ENCODE results near the gene AP1G2. TPM values are rescaled to one million over a fixed set of nuclear protein-coding genes. Genes with fewer than 3 reads are reported as not detected.

AP1G2 gene
- total and polyA plus RNA-seq, 2 of the 13 experiments (the other 11 are each of a cell fraction or from before 2014, with no cell fraction given): 96.9 to 611 TPM

GRCh38 chr14:23590198-23590597, 22.6 kb upstream of the AP1G2 start (continued):
- TF ChIP-seq ZFP91 (CRISPR knock-in tag; IDR thresholded peaks at IDR 0.05; ENCODE audit: borderline replicate concordance) (no peak; the same call in 1 of the 2 replicates), GPN1 (CRISPR knock-in tag; IDR thresholded peaks at IDR 0.05; ENCODE audit: borderline replicate concordance) (no peak), PBX3 (CRISPR knock-in tag; IDR thresholded peaks at IDR 0.05; ENCODE audit: borderline replicate concordance) (no peak), SNAPC5 (CRISPR knock-in tag; IDR thresholded peaks at IDR 0.05; ENCODE audit: borderline replicate concordance) (no peak), ZNF678 (CRISPR knock-in tag; IDR thresholded peaks at IDR 0.05) (no peak), MLLT10 (CRISPR knock-in tag; IDR thresholded peaks at IDR 0.05) (no peak), ZNF180 (CRISPR knock-in tag; IDR thresholded peaks at IDR 0.05; ENCODE audit: borderline replicate concordance, low read depth) (no peak), ONECUT2 (CRISPR knock-in tag; IDR thresholded peaks at IDR 0.05) (no peak), ZFX (CRISPR knock-in tag; IDR thresholded peaks at IDR 0.05; ENCODE audit: low read depth) (no peak), JDP2 (CRISPR knock-in tag; IDR thresholded peaks at IDR 0.05; ENCODE audit: borderline replicate concordance) (no peak), ZGPAT (CRISPR knock-in tag; IDR thresholded peaks at IDR 0.05) (no peak), CTCF (CRISPR knock-in tag; IDR thresholded peaks at IDR 0.05) (no peak), NR2F1 (CRISPR knock-in tag; IDR thresholded peaks at IDR 0.05) (peak; percentile 46 to 52; a peak in 3 of 4 replicates), SYNCRIP (IDR thresholded peaks at IDR 0.05; ENCODE audit: insufficient read depth, low read depth, low read length) (no peak), ZNF879 (CRISPR knock-in tag; IDR thresholded peaks at IDR 0.05) (no peak), ZNF790 (CRISPR knock-in tag; IDR thresholded peaks at IDR 0.05; ENCODE audit: borderline replicate concordance) (no peak), NBN (conservative IDR thresholded peaks at IDR 0.05) (no peak), DNMT3B (CRISPR knock-in tag; conservative IDR thresholded peaks at IDR 0.05) (no peak), TBL1XR1 (IDR thresholded peaks at IDR 0.05; ENCODE audit: borderline replicate concordance, low read length, partially characterized antibody) (no peak), ATF6 (CRISPR knock-in tag; conservative IDR thresholded peaks at IDR 0.05) (no peak), ZNF121 (CRISPR knock-in tag; IDR thresholded peaks at IDR 0.05) (peak; percentile 98), HOXA7 (CRISPR knock-in tag; IDR thresholded peaks at IDR 0.05) (no peak), ARID2 (CRISPR knock-in tag; IDR thresholded peaks at IDR 0.05; ENCODE audit: borderline replicate concordance) (no peak)
